K562 (cell line): ENCODE results near the gene ACER3. TPM values are rescaled to one million over a fixed set of nuclear protein-coding genes. Genes with fewer than 3 reads are reported as not detected.

ENCODE experiments used
- REST ChIP-seq, 2 experiments: fragments of 450-650 bp; formaldehyde crosslinking in 1 of 2; IDR thresholded peaks; 2 replicates each; pipeline versions ENCODE4 v1.4.0 to v1.6.1; 2014 to 2020; ENCODE audit warnings: mild to moderate bottlenecking in 2 of 2, borderline replicate concordance in 1 of 2, low read depth in 1 of 2
- TFAP4 ChIP-seq: sonication (generic); formaldehyde crosslinking; IDR thresholded peaks from 2 replicates; pipeline ENCODE4 v1.8.0; 2022; ENCODE audit warnings: missing genetic modification reagents, mild to moderate bottlenecking, moderate library complexity, borderline replicate concordance
- polyA plus RNA-seq, 8 experiments: library from polyadenylated mRNA; depleted of rRNA in 4 of 8; stranded (reverse) in 5 of 8; unstranded in 3 of 8; fragments of >200 nt; fragmentation: Nextera tagmentation in 2 of 8; fragmentation: Illumina TruSeq in 1 of 8; extraction: Ambion mirVana in 2 of 8; extraction: Trizol in 1 of 8; gene quantifications; 2 replicates each; pipeline versions ENCODE4 v1.2.1 to v1.2.3, GENCODE V29; 2011 to 2014; ENCODE audit warnings: inconsistent platforms in 1 of 8, missing spikeins in 1 of 8
- total RNA-seq, 7 experiments: library from RNA; depleted of rRNA in 6 of 7; stranded (reverse); fragments of >200 nt in 6 of 7; fragmentation: Illumina TruSeq in 2 of 7; extraction: Trizol in 2 of 7; gene quantifications; 2 replicates each; pipeline versions ENCODE4 v1.2.1 to v1.2.3, GENCODE V29; 2011 to 2021; ENCODE audit warnings: low replicate concordance in 1 of 7

Gene ACER3
- total and polyA plus RNA-seq, 9 of the 15 experiments (the other 6 are each of a cell fraction or from before 2014, with no cell fraction given), result 2.0 to 23.8 (median 9.5) TPM

GRCh38 chr11:76838678-76839068, 22.0 kb upstream of the ACER3 start (continued):
- TF ChIP-seq REST (IDR thresholded peaks at IDR 0.05; ENCODE audit: borderline replicate concordance) (peak; percentile 92), REST (CRISPR knock-in tag; IDR thresholded peaks at IDR 0.05; ENCODE audit: low read depth) (no peak), TFAP4 (peak; percentile 18; the same call in 1 of the 2 replicates)
